ENCODE measurements around the gene TTYH1.

TTYH1 gene

GRCh38 chr19:54399189-54399588, 16.1 kb upstream of the TTYH1 start:
- Histone ChIP-seq H3K27me3 (ENCODE audit: control insufficient read depth, insufficient read depth, low read length) (no peaks in the 10 kb centered on the region), H2AFZ (no peak overlapping the region)
- TF ChIP-seq CTCF (IDR thresholded peaks at IDR 0.05) = no peak

GRCh38 chr19:54400913-54401312, 14.4 kb upstream of the TTYH1 start:
- no peak overlapping the region for H3K27ac ChIP-seq
- no peaks in the 10 kb centered on the region for H3K4me1 ChIP-seq
- no peaks in the 10 kb centered on the region for H3K79me2 ChIP-seq
- no peaks in the 10 kb centered on the region for H3K36me3 ChIP-seq (ENCODE audit: control insufficient read depth, insufficient read depth, low read length)
- no peak for TF ChIP-seq CTCF (IDR thresholded peaks at IDR 0.05)
- H3K9ac ChIP-seq = no peak overlapping the region
- no peak overlapping the region for H3K4me3 ChIP-seq (ENCODE audit: low read depth, low read length)
- H3K9me3 ChIP-seq (ENCODE audit: control insufficient read depth, low read length) = no peaks in the 10 kb centered on the region
- no peaks in the 10 kb centered on the region for H3K27me3 ChIP-seq (ENCODE audit: control insufficient read depth, insufficient read depth, low read length)
- H2AFZ ChIP-seq = no peak overlapping the region
- no peak overlapping the region for H3K4me2 ChIP-seq (ENCODE audit: low read length)

More at GRCh38 chr19:54399189-54399588, 16.1 kb upstream of the TTYH1 start:
- Histone ChIP-seq H3K4me2 (ENCODE audit: low read length) (no peak overlapping the region), H3K4me1 (no peaks in the 10 kb centered on the region), H3K9ac (no peak overlapping the region), H3K9me3 (ENCODE audit: control insufficient read depth, low read length) (no peaks in the 10 kb centered on the region), H3K36me3 (ENCODE audit: control insufficient read depth, insufficient read depth, low read length) (no peaks in the 10 kb centered on the region), H3K79me2 (no peaks in the 10 kb centered on the region), H3K27ac (no peak overlapping the region), H3K4me3 (ENCODE audit: low read depth, low read length) (no peak overlapping the region)

DNA sequence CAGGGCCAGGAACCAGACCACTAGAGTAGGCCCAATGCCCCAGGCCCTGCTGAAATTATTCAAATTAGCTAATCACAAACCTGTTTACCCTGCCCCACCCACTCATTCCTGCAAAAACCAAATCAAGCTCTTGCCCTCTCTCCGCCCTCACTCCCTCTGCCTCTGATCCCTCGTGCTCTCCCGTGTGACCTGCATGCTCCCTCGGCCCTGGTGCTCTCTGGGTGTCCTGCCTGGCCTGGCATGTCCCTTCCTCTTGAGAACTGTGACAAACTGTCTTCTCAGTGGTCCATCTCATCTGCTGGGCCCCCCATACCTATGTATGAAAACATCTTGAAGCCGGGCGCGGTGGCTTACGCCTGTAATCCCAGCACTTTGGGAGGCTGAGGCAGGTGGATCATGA, 12.2 kb upstream of the TTYH1 start:
- no peaks in the 10 kb centered on the region for H3K27me3 ChIP-seq (ENCODE audit: control insufficient read depth, insufficient read depth, low read length)
- H3K4me3 ChIP-seq (ENCODE audit: low read depth, low read length) = no peak overlapping the region
- H3K36me3 ChIP-seq (ENCODE audit: control insufficient read depth, insufficient read depth, low read length) = no peaks in the 10 kb centered on the region
- H3K27ac ChIP-seq = no peak overlapping the region
- H3K4me1 ChIP-seq = no peaks in the 10 kb centered on the region
- H3K79me2 ChIP-seq = no peaks in the 10 kb centered on the region
- no peak for TF ChIP-seq CTCF (IDR thresholded peaks at IDR 0.05)
- H2AFZ ChIP-seq = no peak overlapping the region
- no peak overlapping the region for H3K4me2 ChIP-seq (ENCODE audit: low read length)
- no peaks in the 10 kb centered on the region for H3K9me3 ChIP-seq (ENCODE audit: control insufficient read depth, low read length)
- no peak overlapping the region for H3K9ac ChIP-seq

DNA sequence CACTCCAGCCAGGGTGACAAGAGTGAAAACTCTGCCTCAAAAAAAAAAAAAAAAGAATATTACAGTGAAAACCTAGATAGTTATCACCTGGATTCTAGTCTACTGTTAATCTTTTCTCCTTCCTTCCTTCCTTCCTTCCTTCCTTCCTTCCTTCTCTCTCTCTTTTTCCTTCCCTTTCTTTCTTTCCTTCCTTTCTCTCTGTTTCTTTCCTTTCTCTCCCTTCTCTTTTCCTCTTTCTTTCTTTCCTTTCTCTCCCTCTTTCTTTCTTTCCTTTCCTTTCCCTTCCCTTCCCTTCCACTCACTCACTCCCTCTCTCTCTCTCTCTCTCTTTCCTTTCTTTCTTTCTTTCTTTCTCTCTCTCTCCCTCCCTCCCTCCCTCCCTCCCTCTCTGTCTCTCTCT, 9.6 kb upstream of the TTYH1 start:
- Histone ChIP-seq H3K4me2 (ENCODE audit: low read length) (no peak overlapping the region), H3K4me3 (ENCODE audit: low read depth, low read length) (no peak overlapping the region), H3K9me3 (ENCODE audit: control insufficient read depth, low read length) (no peaks in the 10 kb centered on the region), H3K36me3 (ENCODE audit: control insufficient read depth, insufficient read depth, low read length) (no peaks in the 10 kb centered on the region), H3K9ac (no peak overlapping the region), H3K79me2 (no peaks in the 10 kb centered on the region), H2AFZ (no peak overlapping the region), H3K27me3 (ENCODE audit: control insufficient read depth, insufficient read depth, low read length) (peaks cover 2% of the 10 kb centered on the region), H3K27ac (no peak overlapping the region), H3K4me1 (no peaks in the 10 kb centered on the region)
- no peak for TF ChIP-seq CTCF (IDR thresholded peaks at IDR 0.05)

DNA sequence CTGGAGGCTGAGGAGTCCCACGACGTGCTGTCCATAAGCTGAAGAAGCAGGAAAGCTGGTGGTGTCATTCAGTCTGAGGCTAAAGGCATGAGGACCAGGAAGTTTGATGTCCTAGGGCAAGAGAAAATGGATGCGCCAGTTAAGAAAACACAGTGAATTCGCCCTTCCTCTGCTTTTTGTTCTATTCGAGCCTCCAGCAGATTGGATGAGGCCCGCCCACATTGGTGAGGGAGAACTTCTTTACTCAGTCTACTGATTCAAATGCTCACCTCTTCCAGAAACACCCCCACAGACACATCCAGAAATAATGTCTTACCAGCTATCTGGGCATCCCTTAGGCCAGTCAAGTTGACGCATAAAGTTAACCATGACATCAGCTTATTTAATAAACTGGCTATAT, 7.5 kb upstream of the TTYH1 start:
- Histone ChIP-seq H3K27me3 (ENCODE audit: control insufficient read depth, insufficient read depth, low read length) (peaks cover 5% of the 10 kb centered on the region), H3K9ac (no peak overlapping the region), H3K4me2 (ENCODE audit: low read length) (no peak overlapping the region), H3K79me2 (no peaks in the 10 kb centered on the region), H3K4me3 (ENCODE audit: low read depth, low read length) (no peak overlapping the region), H3K36me3 (ENCODE audit: control insufficient read depth, insufficient read depth, low read length) (no peaks in the 10 kb centered on the region), H2AFZ (no peak overlapping the region), H3K27ac (no peak overlapping the region), H3K9me3 (ENCODE audit: control insufficient read depth, low read length) (no peaks in the 10 kb centered on the region), H3K4me1 (no peaks in the 10 kb centered on the region)
- no peak for TF ChIP-seq CTCF (IDR thresholded peaks at IDR 0.05)
